ENCODE results near the gene SPIN1.
"Not testable (repeated sequence)": the region's sequence is repeated elsewhere in the genome, so short reads cannot be mapped to it uniquely, and the experiment has no call there.

SPIN1 gene

GRCh38 chr9:88388203-88388885 is at the start of gene SPIN1:
SPIN1 (plus strand) TSS chr9:88388444; CDS start chr9:88426540, 38,096 bp downstream.
- DNase-seq, result peak; percentile 14

- no peak for DNase-seq
These were observed 48.9 kb upstream of the SPIN1 start for GRCh38 chr9:88339317-88339716.

GRCh38 chr9:88342246-88342645 is 46.0 kb upstream of the SPIN1 start:
- no peak for DNase-seq

DNA sequence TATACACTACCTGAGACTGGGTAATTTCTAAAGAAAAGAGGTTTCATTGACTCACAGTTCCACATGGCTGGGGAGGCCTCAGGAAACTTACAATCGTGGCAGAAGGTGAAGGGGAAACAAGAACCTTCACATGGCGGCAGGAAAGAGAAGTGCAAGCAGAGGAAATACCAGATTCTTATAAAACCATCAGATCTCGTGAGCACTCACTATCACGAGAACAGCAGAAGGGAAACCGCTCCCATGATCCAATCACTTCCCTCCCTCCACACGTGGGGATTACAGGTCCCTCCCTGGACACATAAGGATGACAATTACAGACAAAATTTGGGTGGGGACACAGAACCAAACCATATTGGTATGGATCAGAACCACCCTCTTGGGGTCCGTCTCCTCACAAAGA is 44.2 kb upstream of the SPIN1 start:
- DNase-seq, result no peak

GRCh38 chr9:88350354-88350753 is 37.9 kb upstream of the SPIN1 start:
- not testable (repeated sequence) for DNase-seq

DNA sequence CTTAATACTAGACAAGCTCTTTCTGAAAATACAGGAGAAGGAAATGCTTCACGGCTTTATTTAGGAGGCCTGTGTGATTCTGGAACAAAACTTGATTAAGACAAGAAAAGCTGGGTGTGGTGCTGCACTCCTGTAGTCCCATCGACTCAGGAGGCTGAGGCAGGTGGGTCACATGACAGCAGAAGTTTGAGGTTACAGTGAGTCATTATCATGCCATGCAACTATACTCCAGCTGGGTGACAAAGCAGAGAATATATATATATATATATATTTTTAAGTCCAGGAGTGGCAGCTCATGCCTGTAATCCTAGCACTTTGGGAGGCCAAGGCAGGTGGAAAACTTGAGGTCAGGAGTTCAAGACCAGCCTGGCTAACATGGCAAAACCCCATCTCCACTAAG is 33.1 kb upstream of the SPIN1 start:
- DNase-seq, result no peak

GRCh38 chr9:88357250-88357649 is 31.0 kb upstream of the SPIN1 start:
- not testable (repeated sequence) for DNase-seq

DNA sequence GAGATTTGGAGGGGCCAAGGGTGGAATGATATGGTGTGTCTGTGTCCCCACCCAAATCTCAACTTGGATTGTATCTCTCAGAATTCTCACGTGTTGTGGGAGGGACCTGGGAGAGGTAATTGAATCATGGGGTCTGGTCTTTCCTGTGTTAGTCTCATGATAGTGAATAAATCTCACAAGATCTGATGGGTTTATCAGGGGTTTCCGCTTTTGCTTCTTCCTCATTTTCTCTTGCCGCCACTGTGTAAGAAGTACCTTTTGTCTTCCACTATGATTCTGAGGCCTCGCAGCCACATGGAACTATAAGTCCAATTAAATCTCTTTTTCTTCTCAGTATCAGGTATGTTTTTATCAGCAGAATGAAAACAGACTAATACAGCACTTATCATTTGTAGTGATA is 29.5 kb upstream of the SPIN1 start:
- DNase-seq, result no peak

DNA sequence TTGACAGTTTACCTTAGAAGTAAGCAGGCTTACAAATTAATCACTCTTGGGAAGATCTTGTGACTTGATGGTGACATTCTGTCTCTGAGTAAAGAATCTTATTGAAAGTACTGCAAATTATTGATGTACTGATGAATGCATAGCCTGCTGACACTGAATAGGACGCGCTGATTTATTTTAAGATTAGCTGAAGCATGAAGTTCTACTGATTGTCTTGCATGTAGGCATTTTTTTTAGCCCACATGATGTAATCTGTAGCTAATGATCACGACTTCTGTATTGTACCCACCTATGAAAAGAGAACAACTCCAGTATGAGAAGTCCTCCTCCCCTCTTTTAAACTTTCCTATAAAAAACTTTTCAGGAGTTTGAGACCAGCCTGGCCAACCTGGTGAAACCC is 28.3 kb upstream of the SPIN1 start:
- DNase-seq, result no peak

DNA sequence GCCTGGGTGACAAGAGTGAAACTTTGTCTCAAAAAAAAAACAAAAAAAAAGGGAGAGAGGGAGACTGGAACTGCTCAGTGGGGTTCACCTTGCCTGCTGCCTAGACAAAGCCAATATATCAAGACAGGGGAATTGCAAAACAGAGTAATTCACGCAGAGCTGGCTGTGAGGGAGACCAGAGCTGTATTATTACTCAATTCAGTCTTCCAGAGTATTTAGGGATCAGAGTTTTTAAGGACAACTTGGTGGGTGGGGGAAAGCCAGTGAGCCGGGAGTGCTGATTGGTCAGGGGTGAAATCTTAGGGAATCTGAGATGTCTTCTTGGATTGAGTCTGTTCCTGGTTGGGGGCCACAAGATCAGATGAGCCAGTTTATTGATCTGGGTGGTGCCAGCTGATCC is 25.6 kb upstream of the SPIN1 start:
- DNase-seq, result no peak

- no peak for DNase-seq
These were observed 24.6 kb upstream of the SPIN1 start for GRCh38 chr9:88363661-88364060.

DNA sequence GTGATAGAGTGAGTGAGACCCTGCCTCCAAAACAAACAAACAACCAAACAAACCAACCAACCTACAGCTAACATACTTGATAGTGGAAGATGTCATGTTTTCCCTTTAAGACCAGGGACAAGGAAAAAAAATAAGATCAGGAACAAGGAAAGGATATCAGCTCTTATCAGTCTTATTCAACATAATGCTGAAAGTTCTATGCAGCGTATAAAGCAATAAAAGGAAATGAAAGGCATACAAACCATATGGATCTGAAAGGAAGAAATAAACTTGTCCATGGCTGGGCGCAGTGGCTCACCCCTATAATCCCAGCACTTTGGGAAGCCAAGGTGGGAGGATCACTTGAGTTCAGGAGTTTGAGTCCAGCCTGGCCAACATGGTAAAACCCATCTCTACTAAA is 23.5 kb upstream of the SPIN1 start:
- no peak for DNase-seq

DNA sequence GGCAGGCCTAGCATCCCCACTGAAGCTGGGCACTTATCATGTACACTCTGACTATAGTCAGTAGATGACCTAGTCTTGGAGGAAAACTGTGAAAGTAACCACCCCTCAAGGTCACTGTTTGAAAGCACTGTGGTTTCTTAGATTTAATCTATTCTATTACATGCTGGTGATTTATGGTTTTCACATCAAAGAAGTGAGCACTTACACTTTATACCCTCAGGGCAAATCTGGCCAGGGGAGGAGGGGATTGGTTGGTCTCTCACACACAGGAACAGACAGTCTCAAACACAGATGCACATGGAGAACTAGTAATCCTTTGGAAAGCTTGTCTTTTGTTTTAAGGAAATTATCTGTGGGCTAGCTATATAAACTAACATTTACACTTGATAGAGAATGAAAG is 17.9 kb upstream of the SPIN1 start:
- DNase-seq, result no peak

GRCh38 chr9:88372103-88372654 is 16.1 kb upstream of the SPIN1 start:
- DNase-seq, result no peak

GRCh38 chr9:88373045-88373444 is 15.2 kb upstream of the SPIN1 start:
- DNase-seq, result no peak

DNA sequence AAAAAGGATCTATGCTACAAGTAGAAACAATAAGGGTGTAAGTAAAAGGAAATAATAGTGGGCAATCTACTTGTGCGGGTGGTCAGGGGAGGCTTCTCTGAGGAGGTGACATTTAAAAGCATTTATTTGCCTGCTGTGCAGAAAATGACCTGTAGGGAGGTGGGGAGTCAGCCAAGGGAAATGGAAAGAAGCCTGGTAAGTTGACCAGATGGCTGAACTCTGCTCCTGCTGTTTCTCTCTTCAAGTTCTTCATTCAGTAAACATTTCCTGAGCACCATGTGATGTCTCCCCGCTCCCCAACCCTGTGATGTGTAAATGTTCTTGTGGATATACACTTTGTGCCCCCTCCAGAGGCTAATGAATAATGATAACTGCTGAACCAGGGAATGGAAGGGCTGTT is 9.9 kb upstream of the SPIN1 start:
- DNase-seq, result no peak

GRCh38 chr9:88379352-88379751 is 8.9 kb upstream of the SPIN1 start:
- no peak for DNase-seq

- DNase-seq, result no peak
These were observed 8.1 kb upstream of the SPIN1 start for GRCh38 chr9:88380118-88380517.

- not testable (repeated sequence) for DNase-seq
These were observed 6.9 kb upstream of the SPIN1 start for GRCh38 chr9:88381322-88381721.

DNA sequence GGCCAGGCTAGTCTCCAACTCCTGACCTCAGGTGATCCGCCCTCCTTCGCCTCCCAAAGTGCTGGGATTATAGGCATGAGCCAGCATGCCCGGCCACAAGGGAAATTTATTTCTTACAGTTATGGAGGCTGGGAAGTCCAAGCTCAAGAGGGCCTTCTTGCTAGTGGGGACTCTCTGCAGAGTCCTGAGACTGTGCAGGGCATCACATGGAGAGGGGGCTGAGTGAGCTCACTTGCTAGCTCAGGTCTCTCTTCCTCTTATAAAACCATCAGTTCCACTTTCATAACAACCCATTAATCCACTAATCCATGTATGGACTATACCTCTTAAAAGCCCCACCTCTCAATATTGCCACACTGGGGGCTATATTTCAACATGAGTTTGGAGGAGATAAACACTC is 5.1 kb upstream of the SPIN1 start:
- DNase-seq, result no peak

- DNase-seq, result not testable (repeated sequence)
These were observed 2.1 kb upstream of the SPIN1 start for GRCh38 chr9:88386137-88386536.

GRCh38 chr9:88387036-88387551 is 1.1 kb upstream of the SPIN1 start:
- peak; percentile 24 for DNase-seq

DNA sequence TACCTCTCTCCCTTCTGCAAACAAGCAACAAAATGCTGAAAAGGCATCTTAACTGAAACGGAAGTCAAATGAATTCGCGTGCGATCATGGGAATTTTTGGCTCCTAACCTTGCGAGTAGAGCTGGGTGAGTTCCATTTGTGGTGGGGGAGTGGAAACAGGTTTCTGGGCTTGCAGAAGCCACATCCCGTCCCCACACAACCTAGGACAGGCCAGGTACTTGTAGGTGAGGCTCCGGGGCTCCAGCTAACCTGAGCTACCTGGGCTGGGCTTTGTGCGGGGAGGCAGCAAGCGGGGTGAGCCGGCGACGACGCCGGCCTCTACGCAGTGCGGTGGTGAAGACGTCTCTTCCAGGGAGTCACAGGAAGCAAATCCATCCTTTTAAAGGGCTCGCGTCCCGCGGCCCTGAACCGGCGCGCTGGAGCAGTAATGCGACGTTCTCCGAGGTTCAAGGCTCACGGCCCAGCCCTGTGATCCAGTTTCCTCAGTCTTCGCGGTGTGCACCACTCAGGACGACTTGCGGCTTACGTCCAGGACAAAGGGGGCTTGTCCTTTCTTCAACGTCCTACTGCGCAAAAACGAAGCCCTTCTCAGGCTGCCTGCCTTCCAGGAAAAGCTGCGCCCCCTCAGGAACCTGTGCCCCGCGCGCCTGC is 567 bp upstream of the SPIN1 start:
- DNase-seq, result no peak

DNA sequence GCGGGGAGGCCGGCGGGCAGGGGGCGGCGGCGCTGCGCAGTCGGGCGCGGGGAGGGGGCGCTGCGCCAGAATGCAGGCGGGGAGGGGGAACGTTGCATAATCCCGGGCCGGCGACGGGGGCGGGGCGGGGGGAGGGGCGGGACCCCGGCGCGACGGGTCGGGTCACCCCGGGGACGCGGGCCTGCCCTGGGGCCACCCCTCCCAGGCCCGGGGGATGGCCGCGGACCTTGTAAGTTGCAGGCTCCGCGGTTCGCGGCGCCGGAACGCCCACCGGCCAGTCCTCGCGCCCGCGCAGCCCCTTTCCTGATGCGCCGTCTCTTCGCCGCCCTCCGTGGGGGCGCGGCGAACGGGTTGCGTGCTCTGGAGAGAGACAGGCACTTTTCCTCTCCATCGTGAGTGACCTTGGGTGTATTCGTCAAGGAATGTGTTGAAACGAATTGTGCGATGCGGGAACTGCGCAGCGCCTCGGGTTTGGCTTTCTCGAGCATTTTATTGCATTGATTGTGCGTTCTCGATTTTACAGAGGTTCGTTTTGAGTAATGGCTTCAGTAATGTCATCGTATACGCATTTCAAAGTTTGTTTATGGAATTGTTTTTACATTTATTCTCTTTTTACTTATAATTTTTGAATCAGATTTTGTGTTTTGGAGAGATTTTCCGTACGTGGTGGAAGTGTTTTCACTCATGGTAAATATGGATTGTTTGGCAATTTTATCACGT is 802 bp downstream of the SPIN1 start:
- no peak for DNase-seq

Data from SHP77 treated with DMSO at 0.1 percent for 48 hours (cell line).